ENCODE data around the gene ESPNL. TPM values are rescaled to one million over a fixed set of nuclear protein-coding genes. Genes with fewer than 3 reads are reported as not detected.

Gene ESPNL
- total and polyA plus RNA-seq, 9 of the 15 experiments (the other 6 are each of a cell fraction or from before 2014, with no cell fraction given), result 0.03 to 0.09 (median 0.05) TPM; not detected in 3

DNA sequence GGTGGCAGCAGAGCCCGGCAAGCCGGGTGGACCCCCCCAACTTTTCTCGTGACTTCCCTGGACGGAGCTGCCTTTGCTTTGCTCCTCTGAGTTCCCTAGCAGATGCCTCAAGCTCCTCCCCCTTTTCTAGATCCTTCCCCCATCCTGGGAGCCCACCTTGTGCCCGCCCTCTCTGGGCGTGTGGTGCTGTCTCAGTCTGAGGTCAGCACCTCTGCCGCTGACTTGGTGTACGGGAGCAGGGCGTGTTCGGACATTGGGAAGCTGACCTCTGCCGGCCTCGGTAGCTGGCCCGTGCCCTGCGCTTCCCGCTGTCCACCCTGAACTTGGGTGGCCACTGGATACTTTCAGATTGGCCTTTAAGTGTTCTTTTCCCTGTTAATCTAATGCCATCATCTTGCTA, 19.6 kb upstream of the ESPNL start (continued):
- TF ChIP-seq, protein P1, sequence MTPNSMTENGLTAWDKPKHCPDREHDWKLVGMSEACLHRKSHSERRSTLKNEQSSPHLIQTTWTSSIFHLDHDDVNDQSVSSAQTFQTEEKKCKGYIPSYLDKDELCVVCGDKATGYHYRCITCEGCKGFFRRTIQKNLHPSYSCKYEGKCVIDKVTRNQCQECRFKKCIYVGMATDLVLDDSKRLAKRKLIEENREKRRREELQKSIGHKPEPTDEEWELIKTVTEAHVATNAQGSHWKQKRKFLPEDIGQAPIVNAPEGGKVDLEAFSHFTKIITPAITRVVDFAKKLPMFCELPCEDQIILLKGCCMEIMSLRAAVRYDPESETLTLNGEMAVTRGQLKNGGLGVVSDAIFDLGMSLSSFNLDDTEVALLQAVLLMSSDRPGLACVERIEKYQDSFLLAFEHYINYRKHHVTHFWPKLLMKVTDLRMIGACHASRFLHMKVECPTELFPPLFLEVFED (CRISPR knock-in tag; conservative IDR thresholded peaks at IDR 0.05), result no peak
- TF ChIP-seq MED1 (CRISPR knock-in tag; IDR thresholded peaks at IDR 0.05; ENCODE audit: borderline replicate concordance) (no peak), ZNF668 (CRISPR knock-in tag; IDR thresholded peaks at IDR 0.05) (no peak)

- H2AFZ ChIP-seq (ENCODE audit: low read depth, low read length), result no peak overlapping the region
- no peak for FAIRE-seq
- no peak overlapping the region for H3K4me3 ChIP-seq
- no peaks in the 10 kb centered on the region for H3K9me3 ChIP-seq (replicated peaks; ENCODE audit: control insufficient read depth, insufficient read depth, low read depth, low read length)
- H3K27ac ChIP-seq (ENCODE audit: extremely low read depth, low read depth, low read length), result no peak overlapping the region
- H3K79me2 ChIP-seq (ENCODE audit: control insufficient read depth, insufficient read depth, low read length), result peaks cover 2% of the 10 kb centered on the region; the same call in 2 of the 3 replicates
- ChIA-PET POLR2A (interaction anchor here (1.4 kb wide), 1 partner anchor 10 kb away, joined by 3 read pairs; no protein-coding TSS in a partner anchor), CTCF (ENCODE audit: low intra/inter-chr PET ratio) (no interaction called here)
- peaks cover 61% of the 10 kb centered on the region; the same call in 2 of the 3 replicates for H3K36me3 ChIP-seq (ENCODE audit: control insufficient read depth, insufficient read depth, low read length)
- ATAC-seq, result no peak
- peak; percentile 79 for TF ChIP-seq NFIC (IDR thresholded peaks at IDR 0.05)
- no peak for TF ChIP-seq ZNF324 (CRISPR knock-in tag; IDR thresholded peaks at IDR 0.05)
- H4K20me1 ChIP-seq (replicated peaks; ENCODE audit: control insufficient read depth, insufficient read depth, low read length), result no peaks in the 10 kb centered on the region
- 100% methylated on average over 4 of the region's 13 CpGs for WGBS (ENCODE audit: insufficient coverage, low coverage, missing lambda C conversion rate)
- H3K9me1 ChIP-seq (ENCODE audit: control insufficient read depth, insufficient read depth, low read length), result no peaks in the 10 kb centered on the region
- no peaks in the 10 kb centered on the region for H3K27me3 ChIP-seq (ENCODE audit: control insufficient read depth in 2 of 2, insufficient read depth in 2 of 2, low read length in 2 of 2)
- H3K4me1 ChIP-seq (replicated peaks in 1 of 2; ENCODE audit: control insufficient read depth in 2 of 2, insufficient read depth in 2 of 2, low read length in 2 of 2), result peaks cover 0 to 5% of the 10 kb centered on the region in 2 experiments; a peak in 1 of 5 replicates
- DNase-seq (ENCODE audit: extremely low read depth in 1 of 4, low spot score in 3 of 4), result no peak
- BruUV-seq (replicated peaks), result no TSS peak
- H3K4me2 ChIP-seq (ENCODE audit: insufficient read depth, low read length), result no peak overlapping the region
- intact Hi-C loops (cut with micrococcal nuclease), result no loop called here
- H3K9ac ChIP-seq (ENCODE audit: insufficient read depth in 1 of 2, low read depth in 2 of 2, low read length in 2 of 2), result no peak overlapping the region
- in situ Hi-C loops (cut with MboI), result no loop called here
Measured at GRCh38 chr2:238081150-238081549, 19.0 kb upstream of the ESPNL start.
